HEK293 (cell line): Measurements from ENCODE around the gene SLC35B1.
A peak's percentile ranks its signal among the peaks of the same experiment; 100 is the strongest.

Source experiments
- CTCF ChIA-PET: fragments of 350-600 bp; formaldehyde crosslinking; extraction: SDS; loops from one replicate; lab custom pipeline; 2021; ENCODE audit warnings: antibody characterized with exemption; lab: Yijun Ruan, JAX
- POLR2A ChIA-PET: fragments of 300-600 bp; formaldehyde crosslinking; extraction: SDS; loops from one replicate; lab custom pipeline; 2020; ENCODE audit warnings: antibody characterized with exemption, inconsistent platforms; lab: Yijun Ruan, JAX
- H3K27ac ChIP-seq: fragments of 200-500 bp; sonication (Bioruptor generic); 2 replicates; pipeline ENCODE4 v1.5.1; 2014; ENCODE audit warnings: low read depth, low read length, control low read depth, inconsistent platforms; ENCODE audit errors: extremely low read depth
- H3K36me3 ChIP-seq, 2 experiments: fragments of 200-500 bp in 1 of 2; sonication (Bioruptor generic) in 1 of 2; 1 replicate in 1 of 2; 2 replicates in 1 of 2; pipeline ENCODE4 v1.5.1; 2014 to 2017; ENCODE audit warnings: inconsistent platforms in 2 of 2, low read length in 2 of 2; ENCODE audit not compliant: control insufficient read depth in 2 of 2, insufficient read depth in 1 of 2
- H3K4me1 ChIP-seq: fragments of 200-500 bp; sonication (Bioruptor generic); 2 replicates; pipeline ENCODE4 v1.5.1; 2014; ENCODE audit warnings: mild to moderate bottlenecking, low read length, inconsistent platforms; ENCODE audit not compliant: control insufficient read depth, insufficient read depth
- H3K4me3 ChIP-seq: 2 replicates; pipeline ENCODE4 v1.5.1; 2011; ENCODE audit warnings: low read depth, mild to moderate bottlenecking, control low read depth, low read length, moderate library complexity
- H3K9me3 ChIP-seq: fragments of 200-500 bp; sonication (Bioruptor generic); 2 replicates; pipeline ENCODE4 v1.5.1; 2014; ENCODE audit warnings: low read depth, low read length, inconsistent platforms; ENCODE audit not compliant: control insufficient read depth, insufficient read depth
- KLF9 ChIP-seq: fragments of 450-650 bp; formaldehyde crosslinking; IDR thresholded peaks from 2 replicates; pipeline ENCODE4 v1.5.1; 2016; ENCODE audit warnings: missing biosample characterization, missing genetic modification characterization, low read depth
- MYNN ChIP-seq: fragments of 450-650 bp; formaldehyde crosslinking; IDR thresholded peaks from 2 replicates; pipeline ENCODE4 v1.5.1; 2016; ENCODE audit warnings: missing biosample characterization, missing genetic modification characterization, borderline replicate concordance
- PRDM1 ChIP-seq: fragments of 450-650 bp; formaldehyde crosslinking; IDR thresholded peaks from 2 replicates; pipeline ENCODE4; 2016; ENCODE audit warnings: missing biosample characterization, missing genetic modification characterization
- SCRT1 ChIP-seq: fragments of 450-650 bp; formaldehyde crosslinking; IDR thresholded peaks from 2 replicates; pipeline ENCODE4 v1.5.1; 2016; ENCODE audit warnings: missing biosample characterization, missing genetic modification characterization, borderline replicate concordance
- ZNF140 ChIP-seq: fragments of 450-650 bp; formaldehyde crosslinking; IDR thresholded peaks from 2 replicates; pipeline ENCODE4 v1.5.1; 2016; ENCODE audit warnings: missing biosample characterization, missing genetic modification characterization
- ZNF223 ChIP-seq: fragments of 450-650 bp; formaldehyde crosslinking; IDR thresholded peaks from 2 replicates; pipeline ENCODE4 v1.5.1; 2016; ENCODE audit warnings: missing biosample characterization, missing genetic modification characterization
- ZNF394 ChIP-seq: fragments of 450-650 bp; formaldehyde crosslinking; IDR thresholded peaks from 2 replicates; pipeline ENCODE4 v1.5.1; 2016; ENCODE audit warnings: missing biosample characterization, missing genetic modification characterization, mild to moderate bottlenecking, moderate library complexity, borderline replicate concordance
- ZNF501 ChIP-seq: fragments of 450-650 bp; formaldehyde crosslinking; IDR thresholded peaks from 2 replicates; pipeline ENCODE4 v1.5.1; 2016; ENCODE audit warnings: missing biosample characterization, missing genetic modification characterization
- ZNF544 ChIP-seq: fragments of 450-650 bp; formaldehyde crosslinking; IDR thresholded peaks from 2 replicates; pipeline ENCODE4 v1.5.0; 2017; ENCODE audit warnings: missing biosample characterization, missing genetic modification characterization
- ZNF548 ChIP-seq: fragments of 450-650 bp; formaldehyde crosslinking; IDR thresholded peaks from 2 replicates; pipeline ENCODE4 v1.5.1; 2016; ENCODE audit warnings: missing biosample characterization, missing genetic modification characterization
- ZNF610 ChIP-seq: fragments of 450-650 bp; formaldehyde crosslinking; IDR thresholded peaks from 2 replicates; pipeline ENCODE4 v1.5.1; 2016; ENCODE audit warnings: missing biosample characterization, missing genetic modification characterization, borderline replicate concordance
- ZNF621 ChIP-seq: fragments of 450-650 bp; formaldehyde crosslinking; IDR thresholded peaks from 2 replicates; pipeline ENCODE4 v1.5.1; 2017; ENCODE audit warnings: missing biosample characterization, missing genetic modification characterization
- ZNF837 ChIP-seq: fragments of 450-650 bp; formaldehyde crosslinking; IDR thresholded peaks from 2 replicates; pipeline ENCODE4 v1.5.1; 2016; ENCODE audit warnings: missing biosample characterization, missing genetic modification characterization
- ZSCAN30 ChIP-seq: fragments of 450-650 bp; IDR thresholded peaks from 2 replicates; pipeline ENCODE4 v1.5.1; 2018; ENCODE audit warnings: missing biosample characterization, mild to moderate bottlenecking, missing genetic modification characterization, moderate library complexity
- TF ChIP-seq, protein P1 (sequence below): fragments of 450-650 bp; formaldehyde crosslinking; IDR thresholded peaks from 2 replicates; pipeline ENCODE4 v1.5.1; 2016; ENCODE audit warnings: missing biosample characterization, missing genetic modification characterization
- TF ChIP-seq, protein P2 (sequence below): fragments of 450-650 bp; formaldehyde crosslinking; IDR thresholded peaks from 2 replicates; pipeline ENCODE4; 2016; ENCODE audit warnings: missing biosample characterization, missing genetic modification characterization
- TF ChIP-seq, protein P3 (sequence below): fragments of 450-650 bp; formaldehyde crosslinking; IDR thresholded peaks from 2 replicates; pipeline ENCODE4 v1.5.1; 2016; ENCODE audit warnings: missing biosample characterization, missing genetic modification characterization, borderline replicate concordance
- TF ChIP-seq, protein P4 (sequence below): fragments of 450-650 bp; formaldehyde crosslinking; IDR thresholded peaks from 2 replicates; pipeline ENCODE4 v1.5.1; 2016; ENCODE audit warnings: missing biosample characterization, missing genetic modification characterization

SLC35B1 gene

DNA sequence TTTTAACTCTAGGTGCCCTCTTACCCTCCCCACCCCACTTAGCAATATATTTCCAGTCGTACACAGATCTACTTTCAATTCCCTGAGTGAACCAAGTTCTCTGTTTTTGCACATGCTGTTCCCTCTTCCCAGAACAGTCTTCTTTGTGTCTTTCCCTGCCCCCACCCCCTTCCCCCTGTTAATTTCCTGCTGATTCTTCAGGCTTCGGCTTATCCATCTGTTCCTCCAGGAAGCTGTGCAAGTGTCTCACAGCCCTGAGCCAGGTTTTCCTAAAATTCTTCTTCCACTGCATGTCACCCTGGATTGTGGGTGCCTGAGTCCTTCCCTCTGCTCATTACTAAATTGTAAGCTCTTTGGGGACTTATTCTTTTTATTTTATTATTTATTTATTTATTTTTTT lies 17.5 kb downstream of the SLC35B1 start:
- H3K9me3 ChIP-seq: no peaks in the 10 kb centered on the region
- H3K36me3 ChIP-seq: no peaks in the 10 kb centered on the region
- ChIA-PET POLR2A (interaction anchor here (0.7 kb wide), 1 partner anchor 93 kb away, joined by 5 read pairs; no protein-coding TSS in a partner anchor), CTCF (interaction anchor here (0.7 to 27.1 kb wide), 5 partner anchors 8 to 366 kb away, joined by 3 to 486 read pairs (median 3); partner anchors contain the start of gene NXPH3)
- H3K4me1 ChIP-seq: no peaks in the 10 kb centered on the region
- H3K4me3 ChIP-seq: no peak overlapping the region
- TF ChIP-seq SCRT1 (tag by site-specific recombination): no peak
- TF ChIP-seq ZNF501 (tag by site-specific recombination): no peak
- TF ChIP-seq, protein P1, sequence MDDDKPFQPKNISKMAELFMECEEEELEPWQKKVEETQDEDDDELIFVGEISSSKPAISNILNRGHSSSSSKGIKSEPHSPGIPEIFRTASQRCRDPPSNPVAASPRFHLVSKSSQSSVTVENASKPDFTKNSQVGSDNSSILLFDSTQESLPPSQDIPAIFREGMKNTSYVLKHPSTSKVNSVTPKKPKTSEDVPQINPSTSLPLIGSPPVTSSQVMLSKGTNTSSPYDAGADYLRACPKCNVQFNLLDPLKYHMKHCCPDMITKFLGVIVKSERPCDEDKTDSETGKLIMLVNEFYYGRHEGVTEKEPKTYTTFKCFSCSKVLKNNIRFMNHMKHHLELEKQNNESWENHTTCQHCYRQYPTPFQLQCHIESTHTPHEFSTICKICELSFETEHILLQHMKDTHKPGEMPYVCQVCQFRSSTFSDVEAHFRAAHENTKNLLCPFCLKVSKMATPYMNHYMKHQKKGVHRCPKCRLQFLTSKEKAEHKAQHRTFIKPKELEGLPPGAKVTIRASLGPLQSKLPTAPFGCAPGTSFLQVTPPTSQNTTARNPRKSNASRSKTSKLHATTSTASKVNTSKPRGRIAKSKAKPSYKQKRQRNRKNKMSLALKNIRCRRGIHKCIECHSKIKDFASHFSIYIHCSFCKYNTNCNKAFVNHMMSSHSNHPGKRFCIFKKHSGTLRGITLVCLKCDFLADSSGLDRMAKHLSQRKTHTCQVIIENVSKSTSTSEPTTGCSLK (tag by site-specific recombination): no peak
- no peak for TF ChIP-seq KLF9
- no peak for TF ChIP-seq ZSCAN30
- TF ChIP-seq, protein P2, sequence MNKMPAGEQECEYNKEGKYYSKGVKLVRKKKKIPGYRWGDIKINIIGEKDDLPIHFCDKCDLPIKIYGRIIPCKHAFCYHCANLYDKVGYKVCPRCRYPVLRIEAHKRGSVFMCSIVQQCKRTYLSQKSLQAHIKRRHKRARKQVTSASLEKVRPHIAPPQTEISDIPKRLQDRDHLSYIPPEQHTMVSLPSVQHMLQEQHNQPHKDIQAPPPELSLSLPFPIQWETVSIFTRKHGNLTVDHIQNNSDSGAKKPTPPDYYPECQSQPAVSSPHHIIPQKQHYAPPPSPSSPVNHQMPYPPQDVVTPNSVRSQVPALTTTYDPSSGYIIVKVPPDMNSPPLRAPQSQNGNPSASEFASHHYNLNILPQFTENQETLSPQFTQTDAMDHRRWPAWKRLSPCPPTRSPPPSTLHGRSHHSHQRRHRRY (tag by site-specific recombination): no peak
- TF ChIP-seq ZNF223: no peak
- no peak for TF ChIP-seq ZNF621
- TF ChIP-seq, protein P3, sequence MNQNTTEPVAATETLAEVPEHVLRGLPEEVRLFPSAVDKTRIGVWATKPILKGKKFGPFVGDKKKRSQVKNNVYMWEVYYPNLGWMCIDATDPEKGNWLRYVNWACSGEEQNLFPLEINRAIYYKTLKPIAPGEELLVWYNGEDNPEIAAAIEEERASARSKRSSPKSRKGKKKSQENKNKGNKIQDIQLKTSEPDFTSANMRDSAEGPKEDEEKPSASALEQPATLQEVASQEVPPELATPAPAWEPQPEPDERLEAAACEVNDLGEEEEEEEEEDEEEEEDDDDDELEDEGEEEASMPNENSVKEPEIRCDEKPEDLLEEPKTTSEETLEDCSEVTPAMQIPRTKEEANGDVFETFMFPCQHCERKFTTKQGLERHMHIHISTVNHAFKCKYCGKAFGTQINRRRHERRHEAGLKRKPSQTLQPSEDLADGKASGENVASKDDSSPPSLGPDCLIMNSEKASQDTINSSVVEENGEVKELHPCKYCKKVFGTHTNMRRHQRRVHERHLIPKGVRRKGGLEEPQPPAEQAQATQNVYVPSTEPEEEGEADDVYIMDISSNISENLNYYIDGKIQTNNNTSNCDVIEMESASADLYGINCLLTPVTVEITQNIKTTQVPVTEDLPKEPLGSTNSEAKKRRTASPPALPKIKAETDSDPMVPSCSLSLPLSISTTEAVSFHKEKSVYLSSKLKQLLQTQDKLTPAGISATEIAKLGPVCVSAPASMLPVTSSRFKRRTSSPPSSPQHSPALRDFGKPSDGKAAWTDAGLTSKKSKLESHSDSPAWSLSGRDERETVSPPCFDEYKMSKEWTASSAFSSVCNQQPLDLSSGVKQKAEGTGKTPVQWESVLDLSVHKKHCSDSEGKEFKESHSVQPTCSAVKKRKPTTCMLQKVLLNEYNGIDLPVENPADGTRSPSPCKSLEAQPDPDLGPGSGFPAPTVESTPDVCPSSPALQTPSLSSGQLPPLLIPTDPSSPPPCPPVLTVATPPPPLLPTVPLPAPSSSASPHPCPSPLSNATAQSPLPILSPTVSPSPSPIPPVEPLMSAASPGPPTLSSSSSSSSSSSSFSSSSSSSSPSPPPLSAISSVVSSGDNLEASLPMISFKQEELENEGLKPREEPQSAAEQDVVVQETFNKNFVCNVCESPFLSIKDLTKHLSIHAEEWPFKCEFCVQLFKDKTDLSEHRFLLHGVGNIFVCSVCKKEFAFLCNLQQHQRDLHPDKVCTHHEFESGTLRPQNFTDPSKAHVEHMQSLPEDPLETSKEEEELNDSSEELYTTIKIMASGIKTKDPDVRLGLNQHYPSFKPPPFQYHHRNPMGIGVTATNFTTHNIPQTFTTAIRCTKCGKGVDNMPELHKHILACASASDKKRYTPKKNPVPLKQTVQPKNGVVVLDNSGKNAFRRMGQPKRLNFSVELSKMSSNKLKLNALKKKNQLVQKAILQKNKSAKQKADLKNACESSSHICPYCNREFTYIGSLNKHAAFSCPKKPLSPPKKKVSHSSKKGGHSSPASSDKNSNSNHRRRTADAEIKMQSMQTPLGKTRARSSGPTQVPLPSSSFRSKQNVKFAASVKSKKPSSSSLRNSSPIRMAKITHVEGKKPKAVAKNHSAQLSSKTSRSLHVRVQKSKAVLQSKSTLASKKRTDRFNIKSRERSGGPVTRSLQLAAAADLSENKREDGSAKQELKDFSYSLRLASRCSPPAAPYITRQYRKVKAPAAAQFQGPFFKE (tag by site-specific recombination): no peak
- TF ChIP-seq ZNF548: no peak
- no peak for TF ChIP-seq MYNN (tag by site-specific recombination)
- TF ChIP-seq, protein P4, sequence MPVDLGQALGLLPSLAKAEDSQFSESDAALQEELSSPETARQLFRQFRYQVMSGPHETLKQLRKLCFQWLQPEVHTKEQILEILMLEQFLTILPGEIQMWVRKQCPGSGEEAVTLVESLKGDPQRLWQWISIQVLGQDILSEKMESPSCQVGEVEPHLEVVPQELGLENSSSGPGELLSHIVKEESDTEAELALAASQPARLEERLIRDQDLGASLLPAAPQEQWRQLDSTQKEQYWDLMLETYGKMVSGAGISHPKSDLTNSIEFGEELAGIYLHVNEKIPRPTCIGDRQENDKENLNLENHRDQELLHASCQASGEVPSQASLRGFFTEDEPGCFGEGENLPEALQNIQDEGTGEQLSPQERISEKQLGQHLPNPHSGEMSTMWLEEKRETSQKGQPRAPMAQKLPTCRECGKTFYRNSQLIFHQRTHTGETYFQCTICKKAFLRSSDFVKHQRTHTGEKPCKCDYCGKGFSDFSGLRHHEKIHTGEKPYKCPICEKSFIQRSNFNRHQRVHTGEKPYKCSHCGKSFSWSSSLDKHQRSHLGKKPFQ (tag by site-specific recombination): no peak
- TF ChIP-seq ZNF610: no peak
- no peak overlapping the region for H3K27ac ChIP-seq

DNA sequence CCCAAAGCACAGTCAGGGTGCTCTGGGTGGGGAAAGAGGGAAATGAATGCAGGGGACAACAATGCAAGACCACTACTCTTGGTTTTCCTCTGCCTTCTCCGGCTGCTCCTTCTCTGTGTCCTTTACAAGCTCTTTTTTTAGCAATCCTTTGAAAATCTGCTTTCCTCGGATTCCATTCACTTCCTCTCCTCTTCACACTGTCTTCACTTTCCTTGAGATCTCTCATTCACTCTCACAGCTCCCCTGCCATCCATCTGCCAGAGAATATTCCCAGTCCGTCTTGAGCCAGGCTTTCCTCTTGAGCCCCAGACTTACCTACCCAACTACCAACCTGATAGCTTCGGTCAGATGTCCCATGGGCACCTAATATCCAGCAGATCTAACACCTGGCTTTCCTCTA lies 18.9 kb downstream of the SLC35B1 start:
- TF ChIP-seq ZNF394 (no peak), ZNF837 (no peak), ZNF140 (tag by site-specific recombination) (no peak), PRDM1 (peak; percentile 68), ZNF544 (tag by site-specific recombination) (no peak)
- Histone ChIP-seq H3K36me3 (no peaks in the 10 kb centered on the region), H3K9me3 (no peaks in the 10 kb centered on the region), H3K27ac (no peak overlapping the region), H3K4me1 (no peaks in the 10 kb centered on the region), H3K4me3 (no peak overlapping the region)
- CTCF ChIA-PET: interaction anchor here (0.6 to 27.1 kb wide), 7 partner anchors 9 to 437 kb away, joined by 3 to 486 read pairs (median 4); partner anchors contain the start of gene NXPH3
- POLR2A ChIA-PET: interaction anchor here (0.6 kb wide), 1 partner anchor 15 kb away, joined by 3 read pairs; no protein-coding TSS in a partner anchor
